NCI-H446 (cell line): ENCODE results near the gene ABT1.
"Not testable (repeated sequence)": the region's sequence is repeated elsewhere in the genome, so short reads cannot be mapped to it uniquely, and the experiment has no call there.

Experiments used
- DNase-seq, 2 experiments: peaks; one replicate each; lab custom pipeline; 2025; lab: John Stamatoyannopoulos, UW

Gene ABT1

GRCh38 chr6:26596579-26597388 lies at the start of gene ABT1:
Gene ABT1, plus strand, starts transcription at chr6:26596953. Its CDS starts 30 bp downstream, at chr6:26596983.
- DNase-seq: peak; percentile 97

- not testable (repeated sequence) for DNase-seq
Observed at GRCh38 chr6:26547363-26547762, 49.4 kb upstream of the ABT1 start.

GRCh38 chr6:26550250-26550993 lies 46.3 kb upstream of the ABT1 start:
- DNase-seq: no peak

GRCh38 chr6:26552205-26552604 lies 44.5 kb upstream of the ABT1 start:
- DNase-seq: no peak

GRCh38 chr6:26552640-26553188 lies 44.0 kb upstream of the ABT1 start:
- no peak for DNase-seq

GRCh38 chr6:26553264-26553634 lies 43.5 kb upstream of the ABT1 start:
- DNase-seq: peak; percentile 78

GRCh38 chr6:26553635-26554446 lies 42.9 kb upstream of the ABT1 start:
- peak; percentile 89 to 90 for DNase-seq

- no peak for DNase-seq
Observed at GRCh38 chr6:26554447-26554696, 42.4 kb upstream of the ABT1 start.

- DNase-seq: peak; percentile 8 to 71
Observed at GRCh38 chr6:26554697-26555504, 41.9 kb upstream of the ABT1 start.

GRCh38 chr6:26555505-26556262 lies 41.1 kb upstream of the ABT1 start:
- DNase-seq: no peak

- peak; percentile 71 to 86 for DNase-seq
Observed at GRCh38 chr6:26556263-26557070, 40.3 kb upstream of the ABT1 start.

GRCh38 chr6:26561533-26562466 lies 35.0 kb upstream of the ABT1 start:
- no peak for DNase-seq

- no peak for DNase-seq
Observed at GRCh38 chr6:26563488-26563887, 33.3 kb upstream of the ABT1 start.

- peak; percentile 95 to 96 for DNase-seq
Observed at GRCh38 chr6:26568601-26569432, 27.9 kb upstream of the ABT1 start.

- no peak for DNase-seq
Observed at GRCh38 chr6:26569433-26569764, 27.4 kb upstream of the ABT1 start.

- no peak for DNase-seq
Observed at GRCh38 chr6:26570027-26570809, 26.5 kb upstream of the ABT1 start.

- peak; percentile 88 to 91 for DNase-seq
Observed at GRCh38 chr6:26571592-26572296, 25.0 kb upstream of the ABT1 start.
